ENCODE measurements around the gene CTSZ.
"Not testable (repeated sequence)": the region's sequence is repeated elsewhere in the genome, so short reads cannot be mapped to it uniquely, and the experiment has no call there.

Gene CTSZ

DNA sequence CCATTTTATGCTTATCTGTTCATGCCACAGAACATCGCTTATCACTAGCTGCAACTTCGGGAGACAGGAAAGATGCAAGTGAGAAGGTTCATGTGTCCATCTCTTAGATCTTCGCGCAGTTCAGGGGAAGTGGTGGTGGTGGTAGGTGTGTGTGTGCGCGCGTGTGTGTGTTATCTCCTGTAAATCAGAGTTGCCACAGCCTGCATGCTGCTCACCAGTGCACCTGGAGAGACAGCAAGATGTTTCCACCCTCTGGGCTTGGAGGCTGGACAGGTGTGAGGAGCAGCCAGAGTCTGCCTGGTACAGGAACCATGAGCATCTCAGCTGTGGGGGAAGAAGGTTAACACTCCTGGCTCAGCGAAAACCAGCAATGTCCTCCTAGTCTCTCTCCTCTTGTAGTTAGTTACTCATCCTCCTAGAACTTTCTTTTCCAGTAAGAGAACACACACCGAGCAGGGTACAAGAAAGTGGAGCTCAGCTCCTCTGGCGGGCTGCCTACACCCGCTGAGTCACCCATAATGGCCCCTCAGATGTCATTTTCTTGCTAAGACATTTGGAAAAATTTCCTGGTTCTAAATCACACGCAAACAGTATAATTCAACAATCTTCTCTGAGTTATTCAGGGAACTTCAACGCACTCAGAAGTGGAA is 7.0 kb upstream of the CTSZ start:
- DNase-seq (ENCODE audit: low read depth) = no peak
- H3K4me3 ChIP-seq (ENCODE audit: low read length) = no peak overlapping the region
- TF ChIP-seq, protein P1, sequence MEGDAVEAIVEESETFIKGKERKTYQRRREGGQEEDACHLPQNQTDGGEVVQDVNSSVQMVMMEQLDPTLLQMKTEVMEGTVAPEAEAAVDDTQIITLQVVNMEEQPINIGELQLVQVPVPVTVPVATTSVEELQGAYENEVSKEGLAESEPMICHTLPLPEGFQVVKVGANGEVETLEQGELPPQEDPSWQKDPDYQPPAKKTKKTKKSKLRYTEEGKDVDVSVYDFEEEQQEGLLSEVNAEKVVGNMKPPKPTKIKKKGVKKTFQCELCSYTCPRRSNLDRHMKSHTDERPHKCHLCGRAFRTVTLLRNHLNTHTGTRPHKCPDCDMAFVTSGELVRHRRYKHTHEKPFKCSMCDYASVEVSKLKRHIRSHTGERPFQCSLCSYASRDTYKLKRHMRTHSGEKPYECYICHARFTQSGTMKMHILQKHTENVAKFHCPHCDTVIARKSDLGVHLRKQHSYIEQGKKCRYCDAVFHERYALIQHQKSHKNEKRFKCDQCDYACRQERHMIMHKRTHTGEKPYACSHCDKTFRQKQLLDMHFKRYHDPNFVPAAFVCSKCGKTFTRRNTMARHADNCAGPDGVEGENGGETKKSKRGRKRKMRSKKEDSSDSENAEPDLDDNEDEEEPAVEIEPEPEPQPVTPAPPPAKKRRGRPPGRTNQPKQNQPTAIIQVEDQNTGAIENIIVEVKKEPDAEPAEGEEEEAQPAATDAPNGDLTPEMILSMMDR (conservative IDR thresholded peaks at IDR 0.05; ENCODE audit: low read depth, low read length) = no peak

DNA sequence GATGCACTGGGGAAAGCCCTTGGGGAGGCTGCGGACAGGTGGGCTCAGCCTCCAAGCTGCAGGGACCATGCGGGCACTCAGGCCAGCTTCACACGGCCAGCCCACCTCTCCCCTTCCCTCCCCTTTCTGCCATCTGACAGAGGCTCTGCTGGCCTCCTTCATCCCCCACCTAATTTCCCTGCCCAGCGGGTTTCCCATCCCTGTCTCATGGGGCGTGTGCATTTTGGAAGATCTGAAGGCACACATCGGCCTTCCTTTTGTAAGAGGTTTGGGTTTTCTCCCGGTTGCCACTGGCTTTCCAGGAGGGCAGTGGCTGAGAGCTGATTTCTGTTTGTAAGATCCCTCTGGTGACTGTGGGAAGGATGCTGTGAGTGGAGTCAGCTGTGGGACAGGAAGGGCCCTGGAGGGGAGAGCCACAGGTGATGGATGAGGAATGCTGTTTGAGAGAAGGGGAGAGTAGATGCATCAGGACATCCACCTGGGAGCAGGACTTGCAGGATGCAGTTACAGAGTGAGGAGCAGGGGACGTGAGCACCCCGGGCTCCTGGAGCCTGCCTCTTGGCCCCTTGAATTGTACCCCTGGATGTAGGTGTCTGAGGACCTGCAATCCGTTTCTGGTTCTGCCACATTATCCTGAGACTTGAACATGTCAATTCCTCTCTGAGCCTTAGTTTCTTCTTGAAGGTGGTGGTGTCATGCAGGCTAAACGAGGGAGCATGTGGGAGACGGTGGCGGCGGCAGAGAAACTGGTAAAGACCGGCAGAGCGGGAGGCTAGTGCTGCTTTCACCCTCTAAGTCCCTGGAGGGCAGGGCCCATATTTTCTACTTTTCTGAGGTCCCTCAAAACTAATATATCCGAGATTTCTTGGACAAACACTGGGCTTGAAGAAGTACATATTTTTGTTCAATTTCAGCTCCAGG is 6.2 kb upstream of the CTSZ start:
- H3K4me3 ChIP-seq (ENCODE audit: low read length) = no peak overlapping the region
- TF ChIP-seq, protein P1 (conservative IDR thresholded peaks at IDR 0.05; ENCODE audit: low read depth, low read length) = no peak
- no peak for DNase-seq (ENCODE audit: low read depth)

DNA sequence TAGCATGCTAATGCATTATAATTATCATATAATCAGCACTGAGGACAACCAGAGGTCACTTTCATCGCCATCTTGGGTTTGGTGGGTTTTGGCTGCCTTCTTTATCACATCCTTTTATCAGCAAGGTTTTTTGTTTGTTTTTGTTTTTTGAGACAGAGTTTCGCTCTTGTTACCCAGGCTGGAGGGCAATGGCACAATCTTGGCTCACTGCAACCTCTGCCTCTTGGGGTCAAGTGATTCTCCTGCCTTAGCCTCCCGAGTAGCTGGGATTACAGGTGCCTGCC is 4.8 kb upstream of the CTSZ start:
- not testable (repeated sequence) for H3K4me3 ChIP-seq (ENCODE audit: low read length); DNase-seq (ENCODE audit: low read depth)

DNA sequence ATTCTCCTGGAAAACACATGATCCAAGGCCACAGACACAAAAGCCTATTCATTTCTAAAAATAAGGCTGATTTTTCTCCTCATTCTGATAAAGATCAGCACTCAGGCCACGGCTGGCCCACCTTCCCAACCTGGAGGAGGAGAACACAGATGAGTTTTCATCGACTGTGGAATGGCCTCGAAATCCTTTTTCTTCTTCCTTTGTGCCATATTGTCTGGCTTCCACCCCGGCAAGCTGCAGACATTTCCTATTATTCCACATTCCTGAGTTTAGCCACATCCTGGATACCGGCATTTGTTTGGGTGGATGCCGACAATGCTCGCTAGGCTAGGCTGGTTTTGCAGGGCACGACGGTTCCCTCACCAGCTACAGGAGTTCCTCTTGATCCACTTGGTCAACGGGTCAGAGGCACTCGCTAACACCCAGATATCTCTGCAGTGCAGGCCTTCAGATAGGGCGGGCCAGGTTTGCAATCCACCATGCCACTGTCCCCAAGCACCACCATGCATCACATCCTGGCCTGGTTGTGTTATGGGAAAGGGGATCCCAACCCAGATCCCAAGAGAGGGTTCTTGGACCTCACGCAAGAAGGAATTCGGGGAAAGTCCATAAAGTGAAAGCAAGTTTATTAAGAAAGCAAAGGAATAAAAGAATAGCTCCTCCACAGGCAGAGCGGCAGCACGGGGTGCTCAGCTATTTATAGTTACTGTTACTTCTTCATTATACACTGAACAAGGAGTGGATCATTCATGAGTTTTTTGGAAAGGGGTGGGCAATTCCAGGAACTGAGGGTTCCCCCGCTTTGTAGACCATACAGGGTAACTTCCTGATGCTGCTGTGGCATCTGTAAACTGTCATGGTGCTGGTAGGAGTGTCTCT is 4.2 kb upstream of the CTSZ start:
- DNase-seq (ENCODE audit: low read depth) = peak; percentile 74
- no peak overlapping the region for H3K4me3 ChIP-seq (ENCODE audit: low read length)

DNA sequence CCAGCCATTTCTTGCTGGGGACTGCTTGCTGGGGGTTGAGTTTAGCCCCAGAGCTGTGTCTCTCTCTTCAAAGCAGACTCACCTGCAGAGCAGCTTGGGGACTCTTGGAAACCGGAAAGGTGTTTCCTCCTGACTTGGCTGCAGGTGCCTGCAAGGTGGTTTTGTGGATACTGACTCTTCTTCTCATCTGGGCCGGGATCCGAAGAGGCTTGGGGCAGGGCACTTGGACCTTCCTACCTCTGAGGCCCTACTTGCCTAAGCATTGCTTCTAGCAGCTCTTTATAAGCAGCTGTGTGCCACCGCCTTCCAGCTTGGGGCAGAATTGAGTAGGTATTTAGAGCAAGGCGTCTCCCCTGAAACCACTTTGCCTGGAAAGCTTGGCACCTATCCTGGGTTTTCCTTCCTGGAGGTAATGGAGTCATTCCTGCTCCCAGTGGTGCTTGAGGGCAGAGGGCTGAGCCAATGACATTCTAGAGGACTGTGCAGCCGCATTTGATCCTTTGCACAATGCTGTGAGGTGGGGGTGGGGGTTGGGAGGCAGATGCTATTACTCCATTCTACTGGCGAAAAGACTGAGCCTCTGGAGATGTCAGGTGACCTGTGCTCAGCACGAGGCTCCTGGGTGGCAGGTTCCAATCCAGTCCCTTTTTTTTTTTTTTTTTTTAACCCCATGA is 3.4 kb upstream of the CTSZ start:
- no peak overlapping the region for H3K4me3 ChIP-seq (ENCODE audit: low read length)
- TF ChIP-seq, protein P1 (conservative IDR thresholded peaks at IDR 0.05; ENCODE audit: low read depth, low read length) = no peak
- DNase-seq (ENCODE audit: low read depth) = no peak

More for the DNA sequence above, 4.2 kb upstream of the CTSZ start:
- TF ChIP-seq, protein P1 (conservative IDR thresholded peaks at IDR 0.05; ENCODE audit: low read depth, low read length) = no peak

DNA sequence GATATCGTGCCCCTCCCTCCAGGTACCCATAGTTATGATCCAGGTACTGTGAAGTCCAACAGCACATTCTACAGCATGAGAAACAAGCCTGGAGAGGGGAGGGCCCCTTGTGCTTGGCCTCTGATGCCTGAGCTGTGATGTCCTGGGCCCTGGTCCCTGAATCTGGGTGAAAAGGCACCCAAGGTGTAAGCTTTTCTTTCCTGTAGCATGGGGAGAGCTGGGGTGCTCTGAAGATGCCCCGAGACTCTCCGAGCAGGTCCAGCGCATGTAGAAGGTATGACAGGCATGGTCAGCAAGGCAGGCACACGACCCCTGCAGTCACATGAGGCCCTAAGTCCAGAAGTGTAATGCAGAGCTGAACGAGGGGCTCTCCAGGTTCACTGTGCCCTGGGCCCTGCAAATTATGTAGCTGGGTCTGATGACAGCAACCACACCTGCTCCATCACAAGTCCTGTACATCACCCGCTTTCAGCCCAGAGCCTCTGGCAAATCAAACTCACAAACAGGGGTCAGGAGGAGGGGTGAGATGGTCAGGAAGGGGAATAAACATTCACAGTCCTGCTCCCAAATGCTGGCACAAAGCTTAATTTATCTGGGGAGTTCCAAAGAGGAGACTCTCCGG is 1.8 kb upstream of the CTSZ start:
- TF ChIP-seq, protein P1 (conservative IDR thresholded peaks at IDR 0.05; ENCODE audit: low read depth, low read length) = no peak
- no peak overlapping the region for H3K4me3 ChIP-seq (ENCODE audit: low read length)
- DNase-seq (ENCODE audit: low read depth) = no peak
